Heart left ventricle (tissue), 13 donors: ENCODE data around the gene UBN1.

Experiments
- CTCF ChIP-seq, 12 donors: fragments of 200-600 bp; sonication (generic) in 4 of 12; IDR thresholded peaks; one replicate each; pipeline versions ENCODE4 v1.5.0 to v1.8.0; 2018 to 2022; ENCODE audit warnings: antibody characterized with exemption in 12 of 12, mild to moderate bottlenecking in 5 of 12
- POLR2A ChIP-seq, 2 donors: fragments of 450-650 bp; IDR thresholded peaks; one replicate each; pipeline ENCODE4 v1.6.1; 2017; ENCODE audit warnings: antibody characterized with exemption in 2 of 2, mild to moderate bottlenecking in 2 of 2, moderate library complexity in 2 of 2
- donor health status: ischemic (EF 13 %, LVEDD 7.1; RV severe dilation, severe dysfunction).
- donor health status: DM: no; HTN: yes; CAD: no.
- donor health status: DM: no; HTN: no; CAD: no.
- donor health status: ischemic (EF 25% LVEDD 6.9; RV normal size, moderate dysfunction).
- donor health status: ischemic (EF 25% LVEDD 5.7; RV mildly dilated, moderate dysfunction).
- donor health status: ischemic (EF 35%, LVEDD 5.7; RV mildly dilated, moderate dysfunction).
- donor health status: nonischemic (EF 11% LVEDD 7.7; RV severe dilation, severe dysfunction).
- donor health status: DM: yes; HTN: yes; CAD: no.
- donor health status: PGD.
- donor health status: ischemic (EF 29% LVEDD 5.4; RV normal size, mild dysfunction).
- donor health status: nonischemic (EF 23%, LVEDD 6.1; RV moderate dilation, normal function).

DNA sequence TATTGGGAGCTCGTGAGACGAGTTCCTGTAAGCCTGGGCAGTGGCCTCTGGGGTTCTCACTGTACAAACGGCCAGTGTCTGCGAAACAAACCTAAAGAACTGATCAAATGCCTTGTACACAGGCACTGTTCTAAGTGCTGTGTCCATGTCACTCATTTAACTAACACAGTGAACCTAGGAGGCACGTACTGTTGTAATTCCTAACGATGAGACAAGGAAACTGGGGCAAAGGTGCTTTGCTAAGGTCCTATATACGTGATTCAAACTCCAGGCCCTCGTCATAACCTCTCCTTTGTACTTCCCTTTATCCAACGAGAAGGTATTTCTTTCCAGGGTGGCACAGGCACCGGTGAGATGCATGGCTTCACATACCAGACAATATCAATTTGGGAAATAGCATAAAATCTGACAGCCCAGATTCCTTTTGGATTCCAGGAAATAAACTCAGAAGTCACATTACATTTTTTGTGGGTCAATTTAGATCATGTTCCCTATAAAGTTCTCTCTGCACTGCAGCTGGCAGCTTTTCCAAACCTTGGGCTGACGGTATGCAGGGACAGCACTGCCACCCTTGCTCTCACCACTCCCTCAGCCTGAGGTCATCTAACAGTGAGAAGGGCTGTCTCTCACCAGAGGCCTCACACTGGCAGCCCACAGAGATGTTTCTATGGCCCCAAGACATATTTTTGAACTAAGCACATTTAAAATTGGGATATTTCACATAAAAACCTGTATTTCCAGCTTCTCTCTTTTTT is 18.5 kb upstream of the UBN1 start:
- TF ChIP-seq CTCF (IDR thresholded peaks at IDR 0.05) (no peak), POLR2A (IDR thresholded peaks at IDR 0.05) (no peak)
